ENCODE results near the gene DNHD1.

- TF ChIP-seq CTCF (IDR thresholded peaks at IDR 0.05), result no peak
- no peak for TF ChIP-seq POLR2A (IDR thresholded peaks at IDR 0.05)
These were observed 8.7 kb upstream of the DNHD1 start for GRCh38 chr11:6488342-6488741.
